AG09309 (cell line): ENCODE measurements around the gene CST5.
"Not testable (repeated sequence)": the region's sequence is repeated elsewhere in the genome, so short reads cannot be mapped to it uniquely, and the experiment has no call there.

Source experiments
- DNase-seq: peaks from one replicate; pipeline ENCODE4 v3.0.0-alpha.2; 2010; ENCODE audit warnings: low read depth
- H3K4me3 ChIP-seq: 2 replicates; pipeline ENCODE4 v1.5.1; 2011; ENCODE audit warnings: mild to moderate bottlenecking, low read depth, low read length, moderate library complexity; ENCODE audit not compliant: control insufficient read depth
- TF ChIP-seq, protein P1 (sequence below): IDR thresholded peaks from 2 replicates; pipeline ENCODE4 v1.5.1; 2011; ENCODE audit warnings: mild to moderate bottlenecking, low read depth, low read length, inconsistent platforms; ENCODE audit not compliant: insufficient read depth, control insufficient read depth; ENCODE audit errors: missing control alignments

Gene CST5

DNA sequence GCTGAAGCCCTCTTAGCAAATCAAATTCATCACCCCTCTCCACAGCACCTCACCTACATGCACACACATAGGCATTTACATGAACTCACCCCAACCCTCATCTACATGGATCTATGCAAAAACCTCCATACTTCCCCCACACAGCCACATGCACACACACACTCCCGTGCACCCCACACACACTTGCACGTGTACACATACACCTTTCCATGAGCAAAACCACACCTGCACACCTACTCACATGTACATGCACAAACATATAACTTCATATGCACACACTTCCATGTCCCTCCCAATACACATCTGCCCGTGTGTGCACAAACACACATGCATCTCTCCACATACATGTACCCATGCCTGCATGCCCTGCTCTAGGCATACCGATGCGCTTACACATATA lies 23.3 kb downstream of the CST5 start:
- TF ChIP-seq, protein P1, sequence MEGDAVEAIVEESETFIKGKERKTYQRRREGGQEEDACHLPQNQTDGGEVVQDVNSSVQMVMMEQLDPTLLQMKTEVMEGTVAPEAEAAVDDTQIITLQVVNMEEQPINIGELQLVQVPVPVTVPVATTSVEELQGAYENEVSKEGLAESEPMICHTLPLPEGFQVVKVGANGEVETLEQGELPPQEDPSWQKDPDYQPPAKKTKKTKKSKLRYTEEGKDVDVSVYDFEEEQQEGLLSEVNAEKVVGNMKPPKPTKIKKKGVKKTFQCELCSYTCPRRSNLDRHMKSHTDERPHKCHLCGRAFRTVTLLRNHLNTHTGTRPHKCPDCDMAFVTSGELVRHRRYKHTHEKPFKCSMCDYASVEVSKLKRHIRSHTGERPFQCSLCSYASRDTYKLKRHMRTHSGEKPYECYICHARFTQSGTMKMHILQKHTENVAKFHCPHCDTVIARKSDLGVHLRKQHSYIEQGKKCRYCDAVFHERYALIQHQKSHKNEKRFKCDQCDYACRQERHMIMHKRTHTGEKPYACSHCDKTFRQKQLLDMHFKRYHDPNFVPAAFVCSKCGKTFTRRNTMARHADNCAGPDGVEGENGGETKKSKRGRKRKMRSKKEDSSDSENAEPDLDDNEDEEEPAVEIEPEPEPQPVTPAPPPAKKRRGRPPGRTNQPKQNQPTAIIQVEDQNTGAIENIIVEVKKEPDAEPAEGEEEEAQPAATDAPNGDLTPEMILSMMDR: no peak
- DNase-seq: no peak
- H3K4me3 ChIP-seq: no peak overlapping the region

DNA sequence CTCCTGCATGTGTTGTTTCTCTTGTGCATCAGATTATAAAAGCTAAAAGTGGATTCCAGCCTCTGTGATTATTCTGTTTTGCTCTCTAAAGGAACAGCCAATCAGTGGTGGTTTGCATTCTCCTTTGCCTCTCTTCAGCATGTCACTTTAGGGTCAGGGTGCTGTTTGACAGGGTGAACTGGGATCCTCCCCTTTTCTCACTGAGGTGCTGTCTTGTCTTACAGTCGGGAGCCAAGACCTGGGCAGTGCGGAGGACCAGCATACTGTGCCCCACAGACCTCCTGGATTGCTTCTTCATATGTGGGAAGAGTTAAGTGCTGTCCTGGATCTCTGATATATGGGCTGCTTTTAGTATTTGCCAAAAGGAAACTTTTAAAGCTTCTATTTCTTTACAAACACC lies 37.9 kb downstream of the CST5 start:
- no peak overlapping the region for H3K4me3 ChIP-seq
- DNase-seq: no peak
- TF ChIP-seq, protein P1: no peak

DNA sequence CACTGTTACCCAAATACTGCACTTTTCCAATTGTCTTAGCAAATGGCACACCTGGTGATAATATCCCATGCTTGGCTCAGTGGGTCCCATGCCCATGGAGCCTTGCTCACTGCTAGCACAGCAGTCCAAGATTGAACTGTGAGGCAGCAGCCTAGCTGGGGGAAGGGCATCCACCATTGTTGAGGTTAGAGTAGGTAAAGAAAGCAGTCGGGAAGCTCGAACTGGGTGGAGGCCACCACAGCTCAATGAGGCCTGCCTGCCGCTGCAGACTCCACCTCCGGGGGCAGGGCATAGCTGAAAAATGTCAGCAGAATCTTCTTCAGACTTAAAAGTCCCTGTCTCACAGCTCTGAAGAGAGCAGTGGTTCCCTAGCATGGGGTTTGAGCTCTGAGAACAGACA lies 43.8 kb downstream of the CST5 start:
- H3K4me3 ChIP-seq: no peak overlapping the region
- TF ChIP-seq, protein P1: no peak
- no peak for DNase-seq

DNA sequence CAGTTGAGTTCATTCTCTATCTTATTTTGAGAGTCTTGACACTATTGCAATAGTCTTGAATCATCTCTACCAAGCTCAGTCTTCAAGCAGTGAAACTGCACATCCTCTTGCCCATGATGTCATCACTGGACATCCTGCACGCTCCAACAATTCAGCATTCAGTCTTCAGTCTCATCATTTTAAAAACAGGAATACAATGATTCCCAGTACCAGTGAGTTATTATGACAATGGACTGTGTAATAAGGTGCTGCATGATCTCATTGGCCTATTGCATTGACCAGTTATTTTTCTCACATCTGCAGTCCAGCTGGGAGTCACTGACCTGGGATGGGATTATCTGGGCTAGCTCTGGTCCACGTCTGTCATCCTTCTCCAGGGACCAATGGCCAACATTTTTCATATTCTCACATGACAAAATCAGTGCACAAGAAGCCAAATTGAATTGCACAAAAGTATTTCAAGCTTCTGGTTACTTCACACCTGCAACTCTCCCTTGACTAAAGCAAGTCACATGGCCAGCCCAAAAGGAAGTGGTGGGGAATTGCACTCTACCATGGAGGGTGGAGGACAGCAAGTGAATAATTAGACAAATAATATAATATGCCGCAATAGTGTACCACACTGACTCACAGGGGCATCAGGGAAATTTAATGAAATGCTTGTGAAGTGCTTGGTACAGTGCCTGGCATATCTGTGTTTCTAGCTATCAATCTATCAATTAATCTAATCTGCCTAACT lies 46.6 kb downstream of the CST5 start:
- H3K4me3 ChIP-seq: no peak overlapping the region
- no peak for DNase-seq
- TF ChIP-seq, protein P1: no peak

DNA sequence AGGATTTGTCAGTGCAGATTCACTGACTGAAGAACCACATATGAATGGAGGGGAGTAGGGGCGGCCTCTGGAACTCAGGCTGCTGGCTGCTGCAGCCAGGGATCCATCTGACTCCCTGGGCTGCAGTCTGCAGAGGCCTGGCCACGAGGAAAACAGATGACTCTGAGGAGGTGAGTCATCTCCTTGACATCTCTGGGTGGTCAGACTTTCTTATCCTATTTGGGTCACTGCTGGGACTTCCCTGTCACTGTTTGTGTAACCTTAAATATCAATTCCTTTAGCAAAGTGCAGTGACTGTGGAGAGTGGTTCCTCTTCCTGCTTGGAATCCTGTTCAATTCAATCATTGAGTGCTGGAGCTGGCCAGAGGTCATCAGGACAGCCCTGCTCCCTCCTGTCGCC lies 47.6 kb downstream of the CST5 start:
- H3K4me3 ChIP-seq, DNase-seq: not testable (repeated sequence)

DNA sequence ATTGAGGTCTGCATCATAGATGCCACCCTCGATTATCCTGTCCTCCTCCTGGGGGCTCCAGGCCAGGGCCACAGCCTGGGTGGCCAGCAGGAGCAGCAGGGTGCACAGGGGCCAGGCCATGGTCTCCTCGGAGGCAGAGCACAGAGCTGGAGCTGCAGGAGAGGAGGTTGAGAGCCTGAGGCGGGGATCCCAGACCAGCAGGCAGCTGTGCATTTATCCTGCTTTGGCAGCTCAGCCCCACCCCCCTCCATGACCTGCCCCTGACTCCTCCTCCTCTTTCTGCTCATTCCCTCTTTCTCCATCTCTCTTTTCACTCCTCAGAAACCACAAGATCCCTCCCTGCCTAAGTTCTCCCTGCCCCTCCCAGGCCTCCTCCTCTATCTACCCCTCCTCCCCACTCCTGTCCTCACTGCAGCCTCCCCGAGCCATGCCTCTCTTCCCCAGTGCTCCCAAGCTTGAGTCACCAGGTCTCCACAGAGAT lies 53.0 kb downstream of the CST5 start, which contains the start of gene CST2:
Gene CST2, minus strand, starts transcription at position 189 of the 481 bp plus-strand sequence. Its CDS starts 69 bp downstream, at position 120.
- H3K4me3 ChIP-seq: no peak within 1 kb of the TSS
- DNase-seq: no peak
- TF ChIP-seq, protein P1: no peak
